GM12878 (cell line): Measurements from ENCODE around the gene MRPS35. TPM values are rescaled to one million over a fixed set of nuclear protein-coding genes. Genes with fewer than 3 reads are reported as not detected.

Experiments used
- BHLHE40 ChIP-seq, 2 experiments: fragments of 450-650 bp in 1 of 2; IDR thresholded peaks; 2 replicates each; pipeline ENCODE4 v1.6.1; 2011 to 2017; ENCODE audit warnings: low read depth in 2 of 2, borderline replicate concordance in 1 of 2, improper control_type of control experiment in 1 of 2, low read length in 1 of 2, mild to moderate bottlenecking in 1 of 2
- CBX5 ChIP-seq: sonication (generic); IDR thresholded peaks from 2 replicates; pipeline ENCODE4 v1.6.1; 2016; ENCODE audit warnings: low read depth, moderate library complexity, mild to moderate bottlenecking, inconsistent platforms
- CUX1 ChIP-seq: IDR thresholded peaks from 2 replicates; pipeline ENCODE4 v1.6.1; 2012; ENCODE audit warnings: improper control_type of control experiment, low read depth, low read length; ENCODE audit not compliant: insufficient replicate concordance
- DPF2 ChIP-seq: fragments of 450-650 bp; IDR thresholded peaks from 2 replicates; pipeline ENCODE4 v1.6.1; 2017; ENCODE audit warnings: mild to moderate bottlenecking
- EGR1 ChIP-seq, 2 experiments: IDR thresholded peaks; 1 replicate in 1 of 2; 2 replicates in 1 of 2; pipeline ENCODE4 v1.6.1; 2011 to 2012; ENCODE audit warnings: low read depth in 2 of 2, low read length in 2 of 2, borderline replicate concordance in 1 of 2, mild to moderate bottlenecking in 1 of 2, moderate library complexity in 1 of 2
- EP300 ChIP-seq, 2 experiments: fragments of 150-350 bp in 1 of 2; IDR thresholded peaks; 2 replicates each; pipeline ENCODE4 v1.6.1; 2011 to 2012; ENCODE audit warnings: low read depth in 2 of 2, low read length in 2 of 2, borderline replicate concordance in 1 of 2, improper control_type of control experiment in 1 of 2, inconsistent platforms in 1 of 2; ENCODE audit not compliant: control insufficient read depth in 1 of 2
- ETV6 ChIP-seq, 2 experiments: fragments of 450-650 bp in 1 of 2; IDR thresholded peaks in 1 of 2; conservative IDR thresholded peaks in 1 of 2; 2 replicates each; pipeline ENCODE4 v1.6.1; 2014; ENCODE audit warnings: antibody characterized with exemption in 1 of 2, borderline replicate concordance in 1 of 2, low read depth in 1 of 2, mild to moderate bottlenecking in 1 of 2, moderate library complexity in 1 of 2
- IKZF1 ChIP-seq: fragments of 450-650 bp; conservative IDR thresholded peaks from 2 replicates; pipeline ENCODE4 v1.6.1; 2017; ENCODE audit warnings: antibody characterized with exemption, mild to moderate bottlenecking
- IKZF2 ChIP-seq, 2 experiments: fragments of 450-650 bp; IDR thresholded peaks; 2 replicates each; pipeline ENCODE4 v1.6.1; 2017; ENCODE audit warnings: mild to moderate bottlenecking in 2 of 2, moderate library complexity in 2 of 2
- IRF5 ChIP-seq: fragments of 450-650 bp; IDR thresholded peaks from 2 replicates; pipeline ENCODE4 v1.6.1; 2017; ENCODE audit warnings: borderline replicate concordance
- LARP7 ChIP-seq: fragments of 450-650 bp; IDR thresholded peaks from 2 replicates; pipeline ENCODE4 v1.6.1; 2017; ENCODE audit warnings: mild to moderate bottlenecking
- MAX ChIP-seq: IDR thresholded peaks from 2 replicates; pipeline ENCODE4 v1.6.1; 2012; ENCODE audit warnings: low read depth, low read length, improper control_type of control experiment
- MLLT1 ChIP-seq: fragments of 450-650 bp; IDR thresholded peaks from 2 replicates; pipeline ENCODE4 v1.6.1; 2016; ENCODE audit warnings: mild to moderate bottlenecking
- NFXL1 ChIP-seq: fragments of 450-650 bp; IDR thresholded peaks from 2 replicates; pipeline ENCODE4 v1.6.1; 2017; ENCODE audit warnings: antibody characterized with exemption, mild to moderate bottlenecking, borderline replicate concordance
- POLR2A ChIP-seq: IDR thresholded peaks from 2 replicates; pipeline ENCODE4 v1.6.1; 2011; ENCODE audit warnings: low read depth, mild to moderate bottlenecking, low read length
- SIN3A ChIP-seq: IDR thresholded peaks from 2 replicates; pipeline ENCODE4 v1.6.1; 2012; ENCODE audit warnings: low read depth, low read length, improper control_type of control experiment
- STAT1 ChIP-seq: fragments of 450-650 bp; conservative IDR thresholded peaks from 2 replicates; pipeline ENCODE4 v1.6.1; 2014; ENCODE audit warnings: antibody characterized with exemption, mild to moderate bottlenecking
- TAF1 ChIP-seq: IDR thresholded peaks from 2 replicates; pipeline ENCODE4 v1.6.1; 2011; ENCODE audit warnings: mild to moderate bottlenecking, low read depth, low read length, borderline replicate concordance
- TCF12 ChIP-seq: IDR thresholded peaks from 2 replicates; pipeline ENCODE4 v1.6.1; 2011; ENCODE audit warnings: low read depth, mild to moderate bottlenecking, low read length
- YY1 ChIP-seq: IDR thresholded peaks from 2 replicates; pipeline ENCODE4 v1.6.1; 2011; ENCODE audit warnings: low read depth, mild to moderate bottlenecking, low read length
- ZBED1 ChIP-seq: IDR thresholded peaks from 2 replicates; pipeline ENCODE4 v1.6.1; 2016; ENCODE audit warnings: borderline replicate concordance
- ZSCAN29 ChIP-seq: fragments of 450-650 bp; IDR thresholded peaks from 2 replicates; pipeline ENCODE4 v1.6.1; 2017; ENCODE audit warnings: mild to moderate bottlenecking, moderate library complexity
- polyA plus RNA-seq, 11 experiments: library from polyadenylated mRNA; depleted of rRNA in 4 of 11; unstranded in 6 of 11; stranded (reverse) in 5 of 11; fragments of >200 nt; fragmentation: Nextera tagmentation in 4 of 11; fragmentation: Illumina TruSeq in 1 of 11; extraction: Ambion mirVana in 4 of 11; extraction: Trizol in 1 of 11; gene quantifications; 1 replicate in 1 of 11; 2 replicates in 10 of 11; pipeline versions ENCODE4 v1.2.1 to v1.2.3, GENCODE V29; 2011 to 2016; ENCODE audit warnings: inconsistent platforms in 2 of 11, missing spikeins in 2 of 11, low read depth in 1 of 11
- total RNA-seq, 4 experiments: library from RNA; depleted of rRNA in 3 of 4; stranded (reverse); fragments of >200 nt in 3 of 4; fragmentation: Illumina TruSeq in 1 of 4; extraction: Trizol in 1 of 4; gene quantifications; 2 replicates each; pipeline versions ENCODE4 v1.2.1 to v1.2.3, GENCODE V29; 2013 to 2021

MRPS35 gene
- total and polyA plus RNA-seq, 10 of the 15 experiments (the other 5 are each of a cell fraction or from before 2014, with no cell fraction given): 45.7 to 111 (median 67.1) TPM

GRCh38 chr12:27779920-27780611, 69.4 kb downstream of the MRPS35 start, which contains the start of the genes KLHL42 and MANSC4 (continued):
- no peak for TF ChIP-seq CUX1
- peak; percentile 29; the same call in 1 of the 2 replicates for TF ChIP-seq TAF1
- TF ChIP-seq BHLHE40 (IDR thresholded peaks at IDR 0.05; ENCODE audit: borderline replicate concordance in 1 of 2, low read depth in 2 of 2, low read length in 1 of 2): peak in 1 of 2 experiments; percentile 42; a peak in 1 of 4 replicates
- no peak for TF ChIP-seq EP300 (IDR thresholded peaks at IDR 0.05; ENCODE audit: borderline replicate concordance in 1 of 2, control insufficient read depth in 1 of 2, low read depth in 2 of 2, low read length in 2 of 2)
- no peak for TF ChIP-seq SIN3A
- no peak for TF ChIP-seq ZBED1
- no peak for TF ChIP-seq NFXL1
- 0 out of 2 replicates have a peak, but pooled peaks have one; percentile 46 for TF ChIP-seq DPF2
- TF ChIP-seq STAT1: no peak
- TF ChIP-seq IKZF1: peak; percentile 95
- TF ChIP-seq IRF5: no peak
- TF ChIP-seq TCF12: peak; percentile 11; the same call in 1 of the 2 replicates
- no peak for TF ChIP-seq CBX5
- TF ChIP-seq IKZF2 (IDR thresholded peaks at IDR 0.05): no peak
- TF ChIP-seq YY1: peak; percentile 85
- TF ChIP-seq POLR2A: peak; percentile 84
- peak; percentile 30; the same call in 1 of the 2 replicates for TF ChIP-seq MAX
- no peak for TF ChIP-seq MLLT1
- TF ChIP-seq LARP7: peak; percentile 79
- TF ChIP-seq EGR1 (IDR thresholded peaks at IDR 0.05; ENCODE audit: borderline replicate concordance in 1 of 2, low read depth in 2 of 2, low read length in 2 of 2): peak in 1 of 2 experiments; percentile 1; a peak in 1 of 3 replicates
- 0 out of 4 replicates have a peak, but pooled peaks of 1 of the 2 experiments have one; percentile 12 for TF ChIP-seq ETV6 (conservative IDR thresholded peaks at IDR 0.05 in 1 of 2, IDR thresholded peaks at IDR 0.05 in 1 of 2; ENCODE audit: borderline replicate concordance in 1 of 2, low read depth in 1 of 2)
- no peak for TF ChIP-seq ZSCAN29
